ES-I3 (cell line): Measurements from ENCODE around the gene DMGDH.
A peak's percentile ranks its signal among the peaks of the same experiment; 100 is the strongest.

Experiments used
- H3K36me3 ChIP-seq: 2 replicates; pipeline ENCODE4 v1.6.1; 2013; ENCODE audit warnings: mild to moderate bottlenecking, low read length, control low read depth, moderate library complexity; ENCODE audit not compliant: insufficient read depth
- H3K4me1 ChIP-seq: 2 replicates; pipeline ENCODE4 v1.6.1; 2013; ENCODE audit warnings: mild to moderate bottlenecking, control low read depth, low read length; ENCODE audit not compliant: insufficient read depth
- H3K9ac ChIP-seq: 2 replicates; pipeline ENCODE4 v1.6.1; 2013; ENCODE audit warnings: low read depth, mild to moderate bottlenecking, low read length, moderate library complexity
- H3K9me3 ChIP-seq: 2 replicates; pipeline ENCODE4 v1.6.1; 2013; ENCODE audit warnings: mild to moderate bottlenecking, low read length, moderate library complexity; ENCODE audit not compliant: control insufficient read depth, insufficient read depth

Gene DMGDH

DNA sequence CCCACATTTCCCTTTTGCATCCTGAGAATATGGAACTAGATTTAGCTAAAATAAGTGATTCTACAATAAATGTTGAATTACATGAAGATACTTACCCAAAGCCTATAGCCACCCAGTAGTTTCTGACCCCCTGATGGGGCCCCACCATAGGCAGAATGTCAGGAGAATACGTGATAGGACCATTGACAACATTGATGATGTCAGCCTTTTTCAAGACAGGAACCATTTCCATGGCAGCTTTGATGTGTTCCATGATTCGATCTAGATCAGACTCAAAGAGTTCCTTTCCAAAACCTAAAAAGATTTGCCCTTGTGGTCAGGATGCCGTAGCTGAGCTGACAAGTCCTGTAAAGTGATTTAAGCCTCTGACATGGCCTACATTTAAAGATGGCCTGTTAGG is 27.3 kb downstream of the DMGDH start:
- H3K9ac ChIP-seq = no peak overlapping the region
- H3K9me3 ChIP-seq = no peaks in the 10 kb centered on the region
- H3K4me1 ChIP-seq = no peaks in the 10 kb centered on the region
- H3K36me3 ChIP-seq = no peaks in the 10 kb centered on the region

DNA sequence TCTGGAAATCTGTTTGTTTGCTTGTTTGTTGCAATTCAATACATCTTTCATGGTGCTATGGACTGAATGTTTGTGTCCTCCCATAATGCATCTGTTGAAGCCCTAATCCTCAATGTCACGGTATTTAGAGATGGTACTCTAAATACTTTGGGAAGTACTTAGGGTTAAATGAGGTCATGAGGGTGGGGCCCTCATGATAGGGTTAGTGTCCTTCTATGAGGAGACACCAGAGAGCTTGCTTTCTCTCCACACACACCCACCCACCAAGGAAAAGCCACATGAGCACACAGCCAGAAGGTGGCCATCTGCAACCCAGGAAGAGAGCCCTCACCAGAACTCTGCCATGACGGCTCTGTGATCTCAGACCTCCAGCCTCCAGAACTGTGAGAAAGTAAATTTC is 32.7 kb downstream of the DMGDH start:
- H3K4me1 ChIP-seq = no peaks in the 10 kb centered on the region

DNA sequence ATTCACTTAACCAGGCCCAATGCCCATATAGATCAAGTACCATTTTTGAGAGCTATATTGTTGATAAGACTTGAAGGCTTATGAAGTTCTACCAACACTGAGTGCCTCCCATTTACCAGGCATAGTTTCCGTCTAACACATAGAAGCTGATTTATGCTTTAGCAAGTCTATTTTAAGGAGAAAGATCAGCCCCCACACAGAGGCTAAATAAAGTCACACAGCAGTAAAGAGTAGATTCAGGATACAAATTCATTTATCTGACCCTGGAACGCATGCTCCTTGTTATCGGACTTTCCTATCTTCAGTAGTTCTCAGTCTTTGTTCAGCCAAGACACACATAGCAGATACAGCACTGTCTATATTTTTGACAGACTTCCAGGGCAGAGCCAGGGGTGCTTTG is 34.2 kb downstream of the DMGDH start:
- Histone ChIP-seq H3K4me1 (no peaks in the 10 kb centered on the region), H3K36me3 (no peaks in the 10 kb centered on the region), H3K9ac (no peak overlapping the region), H3K9me3 (no peaks in the 10 kb centered on the region)

More for the DNA sequence above, 32.7 kb downstream of the DMGDH start:
- Histone ChIP-seq H3K9ac (no peak overlapping the region), H3K9me3 (no peaks in the 10 kb centered on the region), H3K36me3 (no peaks in the 10 kb centered on the region)

DNA sequence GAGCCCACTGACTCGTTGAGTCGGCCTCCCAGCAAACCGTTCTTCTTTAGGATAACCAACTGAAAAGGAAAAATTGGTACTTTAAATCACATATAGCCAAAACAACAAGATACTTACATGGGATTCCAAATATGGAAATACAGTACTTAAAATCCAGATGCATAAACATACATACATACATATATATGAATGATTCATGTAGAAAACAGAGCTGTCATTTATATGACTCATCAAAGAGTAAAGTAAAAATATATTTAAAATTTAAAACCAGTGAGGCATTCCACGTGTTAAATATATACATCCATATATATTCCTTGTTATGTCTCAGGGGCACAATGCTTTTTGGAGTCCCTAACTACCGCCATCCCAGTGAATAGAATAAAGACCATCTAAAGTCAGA is 36.7 kb downstream of the DMGDH start:
- Histone ChIP-seq H3K36me3 (no peaks in the 10 kb centered on the region), H3K9me3 (no peaks in the 10 kb centered on the region), H3K4me1 (no peaks in the 10 kb centered on the region), H3K9ac (no peak overlapping the region)

DNA sequence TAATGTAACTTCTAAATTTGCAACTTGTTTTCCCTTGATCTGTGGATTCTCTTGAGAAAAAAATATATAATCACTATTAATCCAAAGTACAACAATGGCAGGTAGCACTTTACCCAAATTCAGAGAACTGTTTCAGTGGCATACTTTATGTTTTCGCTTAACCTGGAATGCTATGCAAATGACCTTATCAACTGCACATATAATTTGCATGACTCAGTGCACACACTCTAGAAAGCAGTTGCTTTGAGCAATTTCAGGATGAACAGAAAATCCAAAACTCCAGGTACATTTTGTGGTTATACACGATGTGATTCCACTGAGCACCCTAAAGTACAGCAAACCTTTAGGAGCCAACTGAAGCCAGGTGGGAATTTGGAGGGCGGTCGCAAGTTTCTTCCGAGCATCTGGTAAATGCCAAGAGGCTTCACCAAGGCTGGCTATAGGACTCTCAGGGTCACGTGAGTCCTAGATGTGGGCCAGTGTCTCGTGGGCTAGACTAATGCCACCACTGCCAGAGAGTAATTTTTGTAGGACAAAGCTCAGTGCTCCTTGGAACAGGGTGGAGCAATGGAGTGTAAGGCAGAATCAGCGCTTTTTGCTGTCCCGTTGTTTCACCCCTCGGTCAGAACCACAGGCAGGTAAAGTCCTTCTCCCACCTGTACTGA is 37.3 kb downstream of the DMGDH start:
- Histone ChIP-seq H3K9me3 (no peaks in the 10 kb centered on the region), H3K9ac (no peak overlapping the region), H3K4me1 (no peaks in the 10 kb centered on the region), H3K36me3 (no peaks in the 10 kb centered on the region)

GRCh38 chr5:79031485-79031867 is 38.0 kb downstream of the DMGDH start:
- H3K36me3 ChIP-seq = no peaks in the 10 kb centered on the region
- no peaks in the 10 kb centered on the region for H3K4me1 ChIP-seq
- no peaks in the 10 kb centered on the region for H3K9me3 ChIP-seq
- no peak overlapping the region for H3K9ac ChIP-seq

GRCh38 chr5:79030663-79031484 is 38.6 kb downstream of the DMGDH start:
- H3K9ac ChIP-seq = no peak overlapping the region
- H3K9me3 ChIP-seq = no peaks in the 10 kb centered on the region
- no peaks in the 10 kb centered on the region for H3K36me3 ChIP-seq
- no peaks in the 10 kb centered on the region for H3K4me1 ChIP-seq

GRCh38 chr5:79025054-79025472 is 44.4 kb downstream of the DMGDH start:
- peaks cover 12% of the 10 kb centered on the region; the same call in 1 of the 2 replicates for H3K4me1 ChIP-seq
- H3K9ac ChIP-seq = peak overlapping the region; percentile 40
- no peaks in the 10 kb centered on the region for H3K36me3 ChIP-seq
- H3K9me3 ChIP-seq = no peaks in the 10 kb centered on the region

DNA sequence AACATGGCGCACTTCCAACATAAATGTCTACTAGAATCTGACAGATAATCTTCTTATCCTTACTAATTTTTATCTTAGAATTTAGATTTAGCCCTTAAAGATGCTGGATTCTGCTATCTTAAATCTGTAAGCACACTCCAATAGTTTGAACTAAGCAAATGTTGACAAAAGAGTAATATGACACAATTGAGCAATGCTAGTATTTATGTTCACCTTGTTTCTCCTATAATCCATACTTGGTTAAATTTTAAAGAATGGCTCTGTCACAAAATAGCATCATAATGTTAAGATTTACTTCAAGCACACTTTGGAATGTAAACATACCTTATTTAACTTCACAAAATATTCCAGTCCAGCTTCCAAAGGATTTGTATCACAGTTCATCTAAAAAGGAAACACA is 45.5 kb downstream of the DMGDH start:
- H3K36me3 ChIP-seq = no peaks in the 10 kb centered on the region
- no peaks in the 10 kb centered on the region for H3K9me3 ChIP-seq
- H3K9ac ChIP-seq = no peak overlapping the region
- H3K4me1 ChIP-seq = peaks cover 12% of the 10 kb centered on the region; the same call in 1 of the 2 replicates

GRCh38 chr5:79023348-79023747 is 46.1 kb downstream of the DMGDH start:
- Histone ChIP-seq H3K9ac (no peak overlapping the region), H3K36me3 (no peaks in the 10 kb centered on the region), H3K4me1 (peaks cover 12% of the 10 kb centered on the region; the same call in 1 of the 2 replicates), H3K9me3 (no peaks in the 10 kb centered on the region)

- H3K36me3 ChIP-seq = no peaks in the 10 kb centered on the region
- H3K4me1 ChIP-seq = peaks cover 12% of the 10 kb centered on the region; the same call in 1 of the 2 replicates
- H3K9ac ChIP-seq = no peak overlapping the region
- no peaks in the 10 kb centered on the region for H3K9me3 ChIP-seq
Observed at GRCh38 chr5:79022771-79023170, 46.7 kb downstream of the DMGDH start.

DNA sequence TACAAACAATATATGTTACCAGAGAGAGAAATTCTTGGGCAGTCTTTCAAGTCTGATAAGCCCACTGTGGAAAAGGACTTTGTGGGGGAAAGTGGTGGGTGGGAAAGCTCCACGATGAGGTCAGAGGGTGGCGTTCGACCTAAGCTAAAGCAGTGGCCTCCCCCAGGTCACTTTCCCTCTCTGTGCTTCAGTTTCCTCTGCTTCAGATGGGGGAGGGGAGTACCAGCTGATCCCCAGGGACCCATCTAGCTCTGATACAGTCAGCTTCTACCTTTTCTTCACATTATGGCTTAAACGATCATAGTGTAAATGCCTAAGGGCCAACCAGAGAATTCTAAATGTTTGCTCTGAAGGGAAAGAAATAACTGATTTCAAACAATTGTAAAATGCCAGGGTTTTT is 47.7 kb downstream of the DMGDH start:
- H3K36me3 ChIP-seq = no peaks in the 10 kb centered on the region

DNA sequence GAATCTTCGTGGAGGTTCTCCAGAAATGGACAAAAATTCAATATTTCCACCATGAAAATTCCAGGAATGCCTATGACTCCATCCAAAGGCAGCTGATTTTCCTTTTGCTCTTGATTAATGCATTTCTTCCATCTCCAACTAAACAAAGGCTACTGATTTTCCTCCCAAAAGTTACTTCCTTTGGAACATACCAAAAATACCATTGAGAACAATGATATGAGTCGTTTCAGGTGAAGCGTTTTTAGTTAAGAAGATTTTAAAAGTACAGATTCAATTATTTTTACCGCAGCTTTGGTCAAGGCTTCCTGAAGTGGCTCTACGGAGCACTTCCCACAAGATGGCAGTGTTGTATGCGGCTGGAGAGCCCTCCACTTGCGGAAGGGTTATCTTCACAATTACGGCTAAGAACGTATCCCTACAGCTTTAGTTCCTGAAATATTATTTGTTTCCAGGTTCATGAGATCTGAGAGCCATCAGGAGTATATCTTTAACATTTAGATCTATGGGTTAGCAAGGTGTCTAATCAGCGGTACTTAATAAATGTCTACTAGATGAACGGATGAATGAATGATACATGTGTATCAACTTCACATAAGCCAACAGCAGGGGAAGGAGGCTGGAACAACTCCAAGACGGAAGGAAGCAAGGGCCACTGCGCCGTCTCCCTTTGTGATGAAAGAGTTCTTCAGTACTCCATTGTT is 48.5 kb downstream of the DMGDH start:
- H3K4me1 ChIP-seq = peaks cover 12% of the 10 kb centered on the region; the same call in 1 of the 2 replicates
- peak overlapping the region; percentile 35 for H3K9ac ChIP-seq
- no peaks in the 10 kb centered on the region for H3K9me3 ChIP-seq
- no peaks in the 10 kb centered on the region for H3K36me3 ChIP-seq

More for the DNA sequence above, 47.7 kb downstream of the DMGDH start:
- peaks cover 12% of the 10 kb centered on the region; the same call in 1 of the 2 replicates for H3K4me1 ChIP-seq
- H3K9me3 ChIP-seq = no peaks in the 10 kb centered on the region
- H3K9ac ChIP-seq = peak overlapping the region; percentile 35

DNA sequence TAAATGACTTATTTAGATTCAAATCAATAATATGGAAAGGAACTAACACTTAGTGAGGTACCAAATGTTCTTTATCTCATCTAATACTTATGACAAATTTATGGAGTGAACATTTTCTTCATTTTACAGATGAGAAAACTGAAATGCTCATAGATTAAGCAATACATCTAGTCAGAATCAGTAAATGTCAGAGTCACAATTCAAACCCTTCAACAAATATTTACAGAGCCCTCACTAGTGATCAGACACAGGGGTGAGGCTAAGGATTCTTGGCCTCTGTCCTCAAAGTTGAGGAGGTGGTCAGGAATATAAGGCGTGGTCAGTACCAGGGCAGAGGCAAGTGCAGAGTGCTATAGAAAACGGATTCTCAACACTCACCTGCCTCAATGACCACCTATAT is 54.8 kb downstream of the DMGDH start:
- Histone ChIP-seq H3K4me1 (no peaks in the 10 kb centered on the region), H3K36me3 (no peaks in the 10 kb centered on the region), H3K9ac (no peak overlapping the region), H3K9me3 (peaks cover 5% of the 10 kb centered on the region)
